OCI-LY7 (cell line): Measurements from ENCODE around the gene CNKSR2. TPM values are rescaled to one million over a fixed set of nuclear protein-coding genes. Genes with fewer than 3 reads are reported as not detected.

Experiments used
- BruUV-seq: library from RNA; stranded (reverse); fragments of 400-500 nt; replicated peaks from 2 replicates; lab custom pipeline; 2021; lab: Mats Ljungman, UMichigan
- CTCF ChIA-PET: fragments of 300-600 bp; sonication (Branson Sonifier 250); formaldehyde crosslinking; loops from one replicate; lab custom pipeline; 2022; ENCODE audit warnings: antibody characterized with exemption; ENCODE audit not compliant: unreplicated experiment; lab: Charles Lee
- POLR2A ChIA-PET: fragments of 300-600 bp; sonication (Branson Sonifier 250); formaldehyde crosslinking; loops from one replicate; lab custom pipeline; 2022; ENCODE audit warnings: antibody characterized with exemption; lab: Charles Lee
- DNase-seq: peaks from one replicate; pipeline ENCODE4 v3.0.0-alpha.2; 2015; ENCODE audit warnings: low spot score
- H2AFZ ChIP-seq: fragments of 200-600 bp; sonication (generic), shearing (Covaris generic); 2 replicates; pipeline ENCODE4 v1.6.1; 2014; ENCODE audit warnings: mild to moderate bottlenecking, antibody characterized with exemption, low read length, moderate library complexity
- H3K27ac ChIP-seq: fragments of 200-600 bp; sonication (generic); 2 replicates; pipeline ENCODE4 v1.5.1; 2014; ENCODE audit warnings: mixed run types, low read depth, mild to moderate bottlenecking, moderate library complexity, low read length, inconsistent platforms; ENCODE audit not compliant: poor library complexity, severe bottlenecking
- H3K36me3 ChIP-seq: fragments of 200-600 bp; sonication (generic); 2 replicates; pipeline ENCODE4 v1.6.1; 2014; ENCODE audit warnings: mild to moderate bottlenecking, antibody characterized with exemption, low read length, moderate library complexity, mixed read lengths; ENCODE audit not compliant: insufficient read depth
- H3K4me1 ChIP-seq: fragments of 200-600 bp; sonication (generic); 2 replicates; pipeline ENCODE4 v1.5.1; 2014; ENCODE audit warnings: mild to moderate bottlenecking, low read length; ENCODE audit not compliant: insufficient read depth, poor library complexity, severe bottlenecking
- H3K4me2 ChIP-seq: fragments of 200-600 bp; sonication (generic); 2 replicates; pipeline ENCODE4 v1.6.1; 2014; ENCODE audit warnings: mild to moderate bottlenecking, low read length
- H3K4me3 ChIP-seq: fragments of 200-600 bp; sonication (generic); 2 replicates; pipeline ENCODE4 v1.5.1; 2014; ENCODE audit warnings: mild to moderate bottlenecking, low read depth, low read length; ENCODE audit not compliant: poor library complexity, severe bottlenecking
- H3K79me2 ChIP-seq: fragments of 200-600 bp; sonication (generic); 2 replicates; pipeline ENCODE4 v1.6.1; 2016; ENCODE audit warnings: low read depth, mild to moderate bottlenecking, low read length, moderate library complexity, mixed read lengths; ENCODE audit not compliant: insufficient read depth
- H3K9me2 ChIP-seq: fragments of 200-600 bp; sonication (generic); 2 replicates; pipeline ENCODE4 v1.6.1; 2016; ENCODE audit warnings: mild to moderate bottlenecking, low read length, mixed read lengths; ENCODE audit not compliant: insufficient read depth
- H3K9me3 ChIP-seq: fragments of 200-600 bp; sonication (generic); 2 replicates; pipeline ENCODE4 v1.6.1; 2014; ENCODE audit warnings: mild to moderate bottlenecking, mixed run types, low read length, mixed read lengths
- H4K20me1 ChIP-seq: fragments of 200-600 bp; sonication (generic); 2 replicates; pipeline ENCODE4 v1.6.1; 2014; ENCODE audit warnings: mild to moderate bottlenecking, antibody characterized with exemption, low read length, moderate library complexity, mixed read lengths; ENCODE audit not compliant: insufficient read depth
- CTCF ChIP-seq: fragments of 200-600 bp; sonication (generic); conservative IDR thresholded peaks from 2 replicates; pipeline ENCODE4 v1.5.1; 2014; ENCODE audit warnings: mild to moderate bottlenecking, antibody characterized with exemption, low read length, moderate library complexity, mixed read lengths
- EZH2phosphoT487 ChIP-seq: fragments of 200-600 bp; sonication (generic); IDR thresholded peaks from 2 replicates; pipeline ENCODE4 v1.6.1; 2018; ENCODE audit warnings: low read depth, borderline replicate concordance, mild to moderate bottlenecking, mixed run types, antibody characterized with exemption, low read length, moderate library complexity, mixed read lengths
- intact Hi-C: fragments of 100-400 bp; cut with micrococcal nuclease; formaldehyde crosslinking; loops from one replicate; pipeline ENCODE4 v1.10.0; 2022; ENCODE audit not compliant: unreplicated experiment
- total RNA-seq, 2 experiments: library from RNA; depleted of rRNA in 1 of 2; stranded (reverse); fragments of >200 nt in 1 of 2; shearing (Covaris generic) in 1 of 2; gene quantifications; 2 replicates each; pipeline ENCODE4 v1.2.3, GENCODE V29; 2014 to 2022

Gene CNKSR2
- total RNA-seq, 2 experiments from 2014 or later, result not detected

GRCh38 chrX:21503593-21503992, 129.4 kb downstream of the CNKSR2 start:
- H3K4me2 ChIP-seq, result no peak overlapping the region
- no peaks in the 10 kb centered on the region for H4K20me1 ChIP-seq
- POLR2A ChIA-PET, result no interaction called here
- CTCF ChIA-PET, result no interaction called here
- H2AFZ ChIP-seq, result no peak overlapping the region
- intact Hi-C loops, result no loop called here
- H3K9me3 ChIP-seq, result no peaks in the 10 kb centered on the region
- DNase-seq, result no peak
- H3K36me3 ChIP-seq, result no peaks in the 10 kb centered on the region
- TF ChIP-seq CTCF (no peak), EZH2phosphoT487 (no peak)
- H3K9me2 ChIP-seq, result no peaks in the 10 kb centered on the region
- H3K79me2 ChIP-seq, result no peaks in the 10 kb centered on the region
- no peak overlapping the region for H3K27ac ChIP-seq
- H3K4me3 ChIP-seq, result no peak overlapping the region
- no TSS peak for BruUV-seq
- no peaks in the 10 kb centered on the region for H3K4me1 ChIP-seq

GRCh38 chrX:21509912-21510311, 135.7 kb downstream of the CNKSR2 start:
- H4K20me1 ChIP-seq, result no peaks in the 10 kb centered on the region
- no peaks in the 10 kb centered on the region for H3K36me3 ChIP-seq
- H3K4me2 ChIP-seq, result no peak overlapping the region
- no peaks in the 10 kb centered on the region for H3K9me3 ChIP-seq
- intact Hi-C loops, result no loop called here
- ChIA-PET CTCF (no interaction called here), POLR2A (no interaction called here)
- no peak for DNase-seq
- no peak for TF ChIP-seq CTCF
- TF ChIP-seq EZH2phosphoT487, result no peak
- no TSS peak for BruUV-seq
- H3K4me1 ChIP-seq, result no peaks in the 10 kb centered on the region
- no peak overlapping the region for H3K4me3 ChIP-seq
- no peak overlapping the region for H3K27ac ChIP-seq
- no peaks in the 10 kb centered on the region for H3K9me2 ChIP-seq
- no peaks in the 10 kb centered on the region for H3K79me2 ChIP-seq
- no peak overlapping the region for H2AFZ ChIP-seq

- ChIA-PET CTCF (no interaction called here), POLR2A (interaction anchor here (0.9 kb wide), 1 partner anchor 15 kb away, joined by 3 read pairs; no protein-coding TSS in a partner anchor)
- no peak for DNase-seq
- no peaks in the 10 kb centered on the region for H4K20me1 ChIP-seq
- H3K79me2 ChIP-seq, result no peaks in the 10 kb centered on the region
- H3K36me3 ChIP-seq, result no peaks in the 10 kb centered on the region
- no peak overlapping the region for H3K27ac ChIP-seq
- intact Hi-C loops, result no loop called here
- no peak for TF ChIP-seq EZH2phosphoT487
- H3K4me3 ChIP-seq, result no peak overlapping the region
- H3K4me1 ChIP-seq, result no peaks in the 10 kb centered on the region
- no peak overlapping the region for H3K4me2 ChIP-seq
- no TSS peak for BruUV-seq
- no peaks in the 10 kb centered on the region for H3K9me3 ChIP-seq
- no peaks in the 10 kb centered on the region for H3K9me2 ChIP-seq
- no peak overlapping the region for H2AFZ ChIP-seq
These were observed 149.8 kb downstream of the CNKSR2 start for GRCh38 chrX:21524008-21524407.
